GM12875 (cell line): ENCODE data around the gene DNAJC19.
"Not testable (repeated sequence)": the region's sequence is repeated elsewhere in the genome, so short reads cannot be mapped to it uniquely, and the experiment has no call there.

Experiments
- H3K4me3 ChIP-seq: one replicate; pipeline ENCODE4 v1.5.1; 2011; ENCODE audit warnings: low read depth, low read length, control low read depth
- CTCF ChIP-seq: IDR thresholded peaks from 2 replicates; pipeline ENCODE4 v1.5.1; 2011; ENCODE audit warnings: low read depth, mild to moderate bottlenecking, control low read depth, inconsistent platforms, low read length, moderate library complexity, borderline replicate concordance; ENCODE audit not compliant: insufficient read depth

The DNAJC19 gene

GRCh38 chr3:181006541-181006940, 17.0 kb upstream of the DNAJC19 start:
- TF ChIP-seq CTCF = no peak
- no peak overlapping the region for H3K4me3 ChIP-seq

GRCh38 chr3:181003469-181003868, 13.9 kb upstream of the DNAJC19 start:
- not testable (repeated sequence) for H3K4me3 ChIP-seq

- H3K4me3 ChIP-seq = not testable (repeated sequence)
Observed at GRCh38 chr3:181002331-181002730, 12.8 kb upstream of the DNAJC19 start.

- TF ChIP-seq CTCF = no peak
- H3K4me3 ChIP-seq = no peak overlapping the region
Observed at GRCh38 chr3:180996415-180996932, 6.9 kb upstream of the DNAJC19 start.

- no peak overlapping the region for H3K4me3 ChIP-seq
- no peak for TF ChIP-seq CTCF
Observed at GRCh38 chr3:180990505-180990904, 969 bp upstream of the DNAJC19 start.

- no peak overlapping the region for H3K4me3 ChIP-seq
- no peak for TF ChIP-seq CTCF
Observed at GRCh38 chr3:180987344-180987743, 2.2 kb downstream of the DNAJC19 start.

GRCh38 chr3:180986366-180986765, 3.2 kb downstream of the DNAJC19 start:
- not testable (repeated sequence) for H3K4me3 ChIP-seq

GRCh38 chr3:180983136-180983535, 6.4 kb downstream of the DNAJC19 start:
- no peak for TF ChIP-seq CTCF

GRCh38 chr3:180981912-180982311, 7.6 kb downstream of the DNAJC19 start:
- TF ChIP-seq CTCF = no peak
- no peak overlapping the region for H3K4me3 ChIP-seq

More at GRCh38 chr3:180983136-180983535, 6.4 kb downstream of the DNAJC19 start:
- no peak overlapping the region for H3K4me3 ChIP-seq
